Neural crest cell (in vitro differentiated cells): ENCODE results near the gene EEF2K. TPM values are rescaled to one million over a fixed set of nuclear protein-coding genes. Genes with fewer than 3 reads are reported as not detected.
"Not testable (repeated sequence)": the region's sequence is repeated elsewhere in the genome, so short reads cannot be mapped to it uniquely, and the experiment has no call there.

ENCODE experiments used
- DNase-seq: peaks from one replicate; pipeline ENCODE4 v3.0.0; 2021; ENCODE audit warnings: low read depth, mixed read lengths, low spot score
- H3K27ac Mint-ChIP-seq: one replicate; pipeline ENCODE4 v1.8.0; 2021; ENCODE audit warnings: mild to moderate bottlenecking, mixed read lengths; ENCODE audit not compliant: unreplicated experiment
- H3K27me3 Mint-ChIP-seq: 2 replicates; pipeline ENCODE4 v1.8.0; 2021; ENCODE audit warnings: low read depth, mild to moderate bottlenecking, mixed read lengths
- H3K36me3 Mint-ChIP-seq: 2 replicates; pipeline ENCODE4 v1.8.0; 2021; ENCODE audit warnings: low read depth, mild to moderate bottlenecking, mixed read lengths
- H3K4me1 Mint-ChIP-seq: 2 replicates; pipeline ENCODE4 v1.8.0; 2021; ENCODE audit warnings: mixed read lengths
- H3K4me3 Mint-ChIP-seq: one replicate; pipeline ENCODE4 v1.8.0; 2021; ENCODE audit warnings: mild to moderate bottlenecking, mixed read lengths
- H3K9me3 Mint-ChIP-seq: 2 replicates; pipeline ENCODE4 v1.8.0; 2021; ENCODE audit warnings: mixed read lengths
- total RNA-seq: library from RNA; stranded (reverse); gene quantifications from 2 replicates; pipeline ENCODE4 v1.2.1, GENCODE V29; 2021
- TF ChIP-seq, protein P1 (sequence below): fragments of 200-600 bp; sonication (generic); conservative IDR thresholded peaks from 2 replicates; pipeline ENCODE4 v1.5.0; 2021; ENCODE audit warnings: antibody characterized with exemption, mild to moderate bottlenecking

Gene EEF2K
- total RNA-seq, 1 donor from 2014 or later, result 20.3 TPM

- H3K4me1 Mint-ChIP-seq, result peaks cover 38% of the 10 kb centered on the region
- peaks cover 11% of the 10 kb centered on the region for H3K36me3 Mint-ChIP-seq
- peak; percentile 58 for DNase-seq
- peak overlapping the region; percentile 97 for H3K27ac Mint-ChIP-seq
- peaks cover 3% of the 10 kb centered on the region for H3K9me3 Mint-ChIP-seq
- peaks cover 18% of the 10 kb centered on the region for H3K27me3 Mint-ChIP-seq
- TF ChIP-seq, protein P1, sequence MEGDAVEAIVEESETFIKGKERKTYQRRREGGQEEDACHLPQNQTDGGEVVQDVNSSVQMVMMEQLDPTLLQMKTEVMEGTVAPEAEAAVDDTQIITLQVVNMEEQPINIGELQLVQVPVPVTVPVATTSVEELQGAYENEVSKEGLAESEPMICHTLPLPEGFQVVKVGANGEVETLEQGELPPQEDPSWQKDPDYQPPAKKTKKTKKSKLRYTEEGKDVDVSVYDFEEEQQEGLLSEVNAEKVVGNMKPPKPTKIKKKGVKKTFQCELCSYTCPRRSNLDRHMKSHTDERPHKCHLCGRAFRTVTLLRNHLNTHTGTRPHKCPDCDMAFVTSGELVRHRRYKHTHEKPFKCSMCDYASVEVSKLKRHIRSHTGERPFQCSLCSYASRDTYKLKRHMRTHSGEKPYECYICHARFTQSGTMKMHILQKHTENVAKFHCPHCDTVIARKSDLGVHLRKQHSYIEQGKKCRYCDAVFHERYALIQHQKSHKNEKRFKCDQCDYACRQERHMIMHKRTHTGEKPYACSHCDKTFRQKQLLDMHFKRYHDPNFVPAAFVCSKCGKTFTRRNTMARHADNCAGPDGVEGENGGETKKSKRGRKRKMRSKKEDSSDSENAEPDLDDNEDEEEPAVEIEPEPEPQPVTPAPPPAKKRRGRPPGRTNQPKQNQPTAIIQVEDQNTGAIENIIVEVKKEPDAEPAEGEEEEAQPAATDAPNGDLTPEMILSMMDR, result no peak
- peak overlapping the region; percentile 99 for H3K4me3 Mint-ChIP-seq
Observed at GRCh38 chr16:22297871-22298733, 92.0 kb downstream of the EEF2K start.

- H3K9me3 Mint-ChIP-seq, result peaks cover 3% of the 10 kb centered on the region
- H3K27ac Mint-ChIP-seq, result no peak overlapping the region
- TF ChIP-seq, protein P1, result no peak
- peaks cover 38% of the 10 kb centered on the region for H3K4me1 Mint-ChIP-seq
- peaks cover 18% of the 10 kb centered on the region for H3K27me3 Mint-ChIP-seq
- no peak for DNase-seq
- H3K4me3 Mint-ChIP-seq, result peak overlapping the region; percentile 99
- peaks cover 11% of the 10 kb centered on the region for H3K36me3 Mint-ChIP-seq
Observed at GRCh38 chr16:22299036-22299435, 93.0 kb downstream of the EEF2K start.

DNA sequence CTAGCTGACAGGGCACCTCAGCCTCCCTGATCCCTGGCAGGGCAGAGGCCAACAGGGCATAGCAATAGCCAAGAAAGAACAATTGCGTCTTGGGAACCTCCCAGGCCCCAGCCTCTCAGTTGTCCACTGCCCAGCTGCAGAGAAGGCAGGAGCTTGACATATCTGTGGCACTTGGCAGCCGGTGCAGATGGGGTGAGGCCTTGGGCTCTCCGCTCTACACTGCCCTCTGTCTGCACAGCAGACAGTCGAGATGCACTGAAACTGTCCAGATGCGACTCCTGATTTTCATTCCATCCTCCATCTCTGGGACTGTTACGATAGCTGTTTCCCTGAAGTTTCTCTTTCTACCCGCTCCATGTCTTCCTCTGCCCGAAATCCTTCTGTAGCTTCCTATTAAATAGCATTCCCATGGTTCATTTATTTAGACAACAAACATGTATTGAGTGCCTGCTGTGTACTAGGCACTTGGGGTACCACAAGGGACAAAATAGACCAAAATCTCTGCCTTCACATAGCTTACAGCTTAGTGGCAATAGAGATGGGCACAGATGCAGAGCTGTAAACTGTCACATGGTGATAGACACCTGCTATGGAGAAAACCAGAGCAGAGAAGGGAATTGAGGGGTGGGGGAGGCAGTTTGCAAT is 94.5 kb downstream of the EEF2K start:
- TF ChIP-seq, protein P1, result peak; percentile 63
- Mint-ChIP-seq H3K36me3 (peaks cover 11% of the 10 kb centered on the region), H3K9me3 (peaks cover 3% of the 10 kb centered on the region), H3K27ac (no peak overlapping the region), H3K4me3 (peak overlapping the region; percentile 84), H3K27me3 (peaks cover 18% of the 10 kb centered on the region), H3K4me1 (peaks cover 38% of the 10 kb centered on the region)
- DNase-seq, result peak; percentile 40

GRCh38 chr16:22301423-22301822 is 95.3 kb downstream of the EEF2K start:
- not testable (repeated sequence) for H3K4me3 Mint-ChIP-seq, H3K27ac Mint-ChIP-seq, DNase-seq, H3K9me3 Mint-ChIP-seq
- H3K4me1 Mint-ChIP-seq, result peaks cover 31% of the 10 kb centered on the region
- peaks cover 13% of the 10 kb centered on the region for H3K27me3 Mint-ChIP-seq
- peaks cover 11% of the 10 kb centered on the region for H3K36me3 Mint-ChIP-seq

DNA sequence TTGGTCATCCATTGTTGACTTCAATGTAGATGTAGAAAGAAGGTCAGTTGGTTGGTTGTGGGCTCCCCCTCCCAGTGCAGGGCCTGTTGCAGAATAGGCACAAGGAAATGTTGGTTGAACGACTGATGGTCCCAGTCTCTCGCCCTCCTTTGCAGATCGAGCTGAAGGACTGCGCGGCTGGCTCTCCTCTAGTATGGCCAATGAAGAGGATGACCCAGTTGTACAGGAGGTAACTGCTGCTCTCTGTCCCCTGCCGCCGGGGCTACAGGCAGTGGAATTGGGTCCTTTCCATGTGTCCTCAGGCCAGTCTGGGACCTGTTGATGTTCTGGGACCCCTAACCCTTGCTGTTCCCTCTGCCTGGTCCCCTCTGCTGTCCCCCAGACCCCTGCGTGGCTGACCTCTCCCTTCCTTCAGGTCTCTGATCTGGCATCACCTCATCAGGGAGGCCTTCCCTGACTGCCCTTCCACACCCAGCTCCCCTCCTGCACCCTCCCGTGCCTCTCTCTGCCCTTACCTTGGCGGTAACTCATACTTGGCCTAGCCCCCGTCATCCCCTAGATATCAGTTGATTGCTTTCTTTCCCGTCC is 96.8 kb downstream of the EEF2K start:
- H3K4me3 Mint-ChIP-seq, result peak overlapping the region; percentile 44
- H3K4me1 Mint-ChIP-seq, result peaks cover 25% of the 10 kb centered on the region
- H3K27me3 Mint-ChIP-seq, result peaks cover 7% of the 10 kb centered on the region
- no peak overlapping the region for H3K27ac Mint-ChIP-seq
- DNase-seq, result no peak
- H3K9me3 Mint-ChIP-seq, result peaks cover 3% of the 10 kb centered on the region
- TF ChIP-seq, protein P1, result no peak
- H3K36me3 Mint-ChIP-seq, result peaks cover 7% of the 10 kb centered on the region
